UCSD-AML1 (cell line): ENCODE results near the gene GSS.

Experiments
- DNase-seq: peaks from one replicate; lab custom pipeline; 2025; ENCODE audit not compliant: unreplicated experiment; lab: John Stamatoyannopoulos, UW

Gene GSS

GRCh38 chr20:34994509-34995131 lies 39.0 kb upstream of the GSS start:
- no peak for DNase-seq

- DNase-seq, result no peak
Observed at GRCh38 chr20:34993941-34994508, 38.4 kb upstream of the GSS start.

GRCh38 chr20:34992751-34993417 lies 37.3 kb upstream of the GSS start:
- no peak for DNase-seq

- no peak for DNase-seq
Observed at GRCh38 chr20:34990661-34991214, 35.1 kb upstream of the GSS start.

GRCh38 chr20:34990231-34990630 lies 34.6 kb upstream of the GSS start:
- DNase-seq, result no peak

GRCh38 chr20:34989670-34990069 lies 34.1 kb upstream of the GSS start:
- DNase-seq, result no peak

- DNase-seq, result no peak
Observed at GRCh38 chr20:34989118-34989517, 33.5 kb upstream of the GSS start.

GRCh38 chr20:34988191-34988540 lies 32.6 kb upstream of the GSS start:
- no peak for DNase-seq

GRCh38 chr20:34987288-34988190 lies 31.9 kb upstream of the GSS start:
- DNase-seq, result no peak

GRCh38 chr20:34986311-34987287 lies 31.0 kb upstream of the GSS start:
- no peak for DNase-seq

GRCh38 chr20:34985461-34986310 lies 30.1 kb upstream of the GSS start:
- no peak for DNase-seq

GRCh38 chr20:34984756-34985261 lies 29.2 kb upstream of the GSS start:
- no peak for DNase-seq

GRCh38 chr20:34983995-34984735 lies 28.6 kb upstream of the GSS start:
- no peak for DNase-seq

GRCh38 chr20:34983089-34983820 lies 27.6 kb upstream of the GSS start:
- DNase-seq, result no peak

GRCh38 chr20:34982270-34983088 lies 26.9 kb upstream of the GSS start:
- DNase-seq, result no peak

GRCh38 chr20:34980543-34981233 lies 25.1 kb upstream of the GSS start:
- no peak for DNase-seq
